GM10248 (cell line): ENCODE results near the gene DPAGT1.

Source experiments
- CTCF ChIA-PET: fragments of 300-600 bp; sonication (Branson Sonifier 250); formaldehyde crosslinking; extraction: SDS; loops from one replicate; lab custom pipeline; 2021; ENCODE audit warnings: antibody characterized with exemption; lab: Yijun Ruan, JAX
- POLR2A ChIA-PET: fragments of 350-650 bp; sonication (Branson Sonifier 250); formaldehyde crosslinking; extraction: SDS; loops from one replicate; lab custom pipeline; 2020; ENCODE audit warnings: antibody characterized with exemption; lab: Yijun Ruan, JAX
- DNase-seq: peaks from one replicate; pipeline ENCODE4 v3.0.0; 2012; ENCODE audit errors: extremely low spot score
- TF ChIP-seq, protein P1 (sequence below): IDR thresholded peaks from 2 replicates; pipeline ENCODE4 v1.5.1; 2012; ENCODE audit warnings: mild to moderate bottlenecking, low read depth; ENCODE audit errors: extremely low read depth, missing control alignments, control extremely low read depth

DPAGT1 gene

DNA sequence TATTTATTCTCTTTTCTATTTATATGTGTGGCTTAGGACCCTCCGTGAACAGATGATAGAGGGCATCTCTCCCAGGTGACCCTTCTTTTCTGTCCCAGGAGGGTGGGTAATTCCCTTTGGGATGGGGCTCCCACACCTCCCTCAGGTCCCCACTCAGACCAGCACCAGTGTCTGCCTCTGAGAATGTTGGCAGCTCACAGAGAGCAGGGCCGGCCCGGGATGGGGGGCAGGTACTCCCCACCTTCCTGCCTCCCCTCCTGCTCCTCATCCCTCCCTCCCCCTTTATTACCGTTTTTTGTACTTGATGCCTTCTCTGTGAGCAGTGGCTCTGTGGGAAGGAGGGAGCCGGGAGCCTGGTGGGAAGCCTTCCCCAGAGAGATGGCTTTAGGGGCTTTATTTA, 14.9 kb upstream of the DPAGT1 start:
- no peak for DNase-seq
- CTCF ChIA-PET = interaction anchor here (1.0 to 1.3 kb wide), 3 partner anchors 15 to 90 kb away, joined by 3 read pairs; partner anchors contain the start of genes CBL and DPAGT1
- TF ChIP-seq, protein P1, sequence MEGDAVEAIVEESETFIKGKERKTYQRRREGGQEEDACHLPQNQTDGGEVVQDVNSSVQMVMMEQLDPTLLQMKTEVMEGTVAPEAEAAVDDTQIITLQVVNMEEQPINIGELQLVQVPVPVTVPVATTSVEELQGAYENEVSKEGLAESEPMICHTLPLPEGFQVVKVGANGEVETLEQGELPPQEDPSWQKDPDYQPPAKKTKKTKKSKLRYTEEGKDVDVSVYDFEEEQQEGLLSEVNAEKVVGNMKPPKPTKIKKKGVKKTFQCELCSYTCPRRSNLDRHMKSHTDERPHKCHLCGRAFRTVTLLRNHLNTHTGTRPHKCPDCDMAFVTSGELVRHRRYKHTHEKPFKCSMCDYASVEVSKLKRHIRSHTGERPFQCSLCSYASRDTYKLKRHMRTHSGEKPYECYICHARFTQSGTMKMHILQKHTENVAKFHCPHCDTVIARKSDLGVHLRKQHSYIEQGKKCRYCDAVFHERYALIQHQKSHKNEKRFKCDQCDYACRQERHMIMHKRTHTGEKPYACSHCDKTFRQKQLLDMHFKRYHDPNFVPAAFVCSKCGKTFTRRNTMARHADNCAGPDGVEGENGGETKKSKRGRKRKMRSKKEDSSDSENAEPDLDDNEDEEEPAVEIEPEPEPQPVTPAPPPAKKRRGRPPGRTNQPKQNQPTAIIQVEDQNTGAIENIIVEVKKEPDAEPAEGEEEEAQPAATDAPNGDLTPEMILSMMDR = no peak
- POLR2A ChIA-PET = interaction anchor here (1.1 kb wide), 1 partner anchor 22 kb away, joined by 3 read pairs; a partner anchor contains a TSS

DNA sequence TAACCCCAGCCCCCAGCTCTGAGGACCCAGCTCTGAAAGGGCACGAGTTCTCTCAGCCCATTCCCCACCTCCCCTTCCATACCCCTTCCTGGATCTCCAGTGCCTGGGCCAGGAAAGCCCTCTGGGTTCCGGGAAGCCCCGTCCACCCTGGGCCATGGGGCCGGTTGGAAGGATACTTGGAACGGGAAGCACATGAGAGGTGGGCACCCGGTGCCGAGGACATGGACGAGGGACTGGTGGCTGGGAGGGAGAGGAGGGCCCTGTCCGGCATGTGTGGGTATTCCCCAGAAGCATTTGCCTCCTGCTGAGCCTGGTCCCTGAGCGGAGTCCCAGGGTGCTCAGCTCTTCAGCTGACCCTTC, 14.6 kb upstream of the DPAGT1 start:
- TF ChIP-seq, protein P1 = no peak
- ChIA-PET CTCF (interaction anchor here (1.0 to 1.3 kb wide), 3 partner anchors 14 to 90 kb away, joined by 3 read pairs; partner anchors contain the start of genes CBL and DPAGT1), POLR2A (interaction anchor here (0.6 to 1.1 kb wide), 2 partner anchors 21 to 220 kb away, joined by 3 to 5 read pairs; a partner anchor contains a TSS)
- DNase-seq = no peak

DNA sequence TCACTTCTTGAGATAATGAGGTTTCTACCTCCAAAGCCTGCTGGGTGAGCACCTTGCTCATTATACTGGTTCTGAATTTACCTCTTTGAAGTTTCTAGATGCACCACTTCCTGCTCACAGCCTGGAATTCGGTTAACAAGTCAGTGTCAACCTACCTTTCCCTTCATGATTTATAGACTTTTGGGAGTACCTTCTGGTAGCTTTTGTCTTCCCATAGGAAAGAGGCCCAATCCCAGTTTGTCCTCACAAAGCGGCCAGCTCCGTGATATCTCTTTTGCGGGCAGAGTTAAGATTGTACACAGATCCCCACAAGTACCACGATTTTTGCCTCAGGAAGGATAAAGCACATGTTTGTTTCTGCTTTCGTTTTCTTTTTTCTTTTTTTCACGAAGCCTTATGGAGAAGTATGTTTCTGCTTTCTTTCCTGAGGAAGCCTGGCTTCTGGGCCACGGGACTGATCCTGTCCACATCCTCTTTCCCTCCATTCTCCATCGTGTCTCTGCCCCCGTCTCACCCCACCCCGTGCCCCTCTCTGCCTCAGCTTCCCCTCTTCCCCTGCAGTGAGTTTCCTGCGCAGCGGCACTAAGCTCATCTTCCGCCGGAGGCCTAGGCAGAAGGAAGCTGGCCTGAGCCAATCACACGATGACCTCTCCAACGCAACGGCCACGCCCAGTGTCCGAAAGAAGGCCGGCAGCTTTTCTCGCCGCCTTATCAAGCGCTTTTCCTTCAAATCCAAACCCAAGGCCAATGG, 14.0 kb upstream of the DPAGT1 start:
- ChIA-PET POLR2A (interaction anchor here (0.6 to 1.1 kb wide), 2 partner anchors 21 to 221 kb away, joined by 3 to 5 read pairs; a partner anchor contains a TSS), CTCF (interaction anchor here (1.0 to 1.3 kb wide), 3 partner anchors 14 to 91 kb away, joined by 3 read pairs; partner anchors contain the start of genes CBL and DPAGT1)
- no peak for DNase-seq
- TF ChIP-seq, protein P1 = no peak

DNA sequence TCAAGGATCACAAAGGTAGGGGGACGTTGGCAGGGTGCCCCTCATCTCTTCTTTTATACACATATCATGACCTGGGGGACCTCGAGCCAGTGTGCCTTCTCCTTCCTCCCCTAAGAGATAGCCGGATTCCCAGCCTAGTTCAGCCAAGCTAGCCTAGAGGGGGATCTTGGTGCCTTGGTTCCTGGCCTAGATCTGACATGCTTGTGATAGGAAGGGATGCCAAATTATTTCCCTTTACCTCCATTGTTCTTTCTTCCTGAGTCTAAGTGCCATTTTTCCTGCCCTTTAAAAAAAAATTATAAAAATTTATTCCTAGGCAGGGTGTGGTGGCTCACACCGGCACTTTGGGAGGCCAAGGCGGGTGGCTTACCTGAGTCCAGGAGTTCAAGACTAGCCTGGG, 12.7 kb upstream of the DPAGT1 start:
- ChIA-PET POLR2A (no interaction called here), CTCF (no interaction called here)
- no peak for DNase-seq
- TF ChIP-seq, protein P1 = no peak

DNA sequence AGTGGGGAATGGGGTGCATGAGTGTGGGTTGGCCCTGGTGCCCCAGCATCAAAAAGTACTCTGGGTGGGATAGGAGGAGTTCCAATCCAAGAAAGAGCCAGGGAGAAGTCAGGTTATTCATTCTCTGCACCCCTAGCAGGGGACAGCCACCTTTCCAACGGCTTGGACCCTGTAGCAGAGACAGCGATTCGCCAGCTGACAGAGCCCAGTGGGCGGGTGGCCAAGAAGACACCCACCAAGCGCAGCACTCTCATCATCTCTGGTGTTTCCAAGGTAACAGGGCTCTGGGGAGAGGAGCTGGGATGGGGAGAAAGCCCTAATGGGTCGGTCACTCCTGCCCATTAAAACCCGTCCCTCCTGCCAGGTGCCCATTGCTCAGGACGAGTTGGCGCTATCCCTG, 12.1 kb upstream of the DPAGT1 start:
- no peak for DNase-seq
- POLR2A ChIA-PET = no interaction called here
- CTCF ChIA-PET = no interaction called here
- TF ChIP-seq, protein P1 = no peak

DNA sequence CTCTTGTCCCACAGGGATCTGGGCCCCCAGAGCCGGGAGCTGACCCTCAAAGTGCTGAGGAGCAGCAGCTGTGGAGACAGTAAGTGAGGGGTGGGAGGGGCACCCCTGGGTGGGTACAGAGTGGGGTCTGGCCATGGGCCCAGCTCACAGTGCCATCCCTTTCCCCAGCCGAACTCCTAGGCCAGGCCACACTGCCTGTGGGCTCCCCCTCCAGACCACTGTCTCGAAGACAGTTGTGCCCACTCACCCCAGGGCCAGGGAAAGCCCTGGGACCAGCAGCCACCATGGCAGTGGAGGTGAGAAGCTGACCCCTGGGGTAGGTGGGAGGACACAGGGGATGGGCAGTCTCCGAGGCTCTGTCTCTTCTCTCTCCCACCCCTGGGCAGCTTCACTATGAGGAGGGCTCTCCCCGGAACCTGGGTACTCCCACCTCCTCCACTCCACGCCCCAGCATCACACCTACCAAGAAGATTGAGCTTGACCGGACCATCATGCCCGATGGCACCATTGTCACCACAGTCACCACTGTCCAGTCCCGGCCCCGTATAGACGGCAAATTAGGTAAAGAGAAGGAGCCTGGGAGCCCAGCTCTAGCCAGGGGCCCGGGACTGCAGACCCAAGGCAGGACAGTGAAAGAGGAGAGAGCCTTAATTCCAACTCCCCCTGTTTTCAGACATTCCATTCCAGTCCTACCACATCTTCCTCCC, 10.8 kb upstream of the DPAGT1 start:
- CTCF ChIA-PET = interaction anchor here (0.7 to 2.4 kb wide), 8 partner anchors 9 to 226 kb away, joined by 3 to 15 read pairs (median 6); partner anchors contain the start of gene HINFP
- POLR2A ChIA-PET = interaction anchor here (0.6 to 1.2 kb wide), 3 partner anchors 10 to 206 kb away, joined by 3 to 4 read pairs (median 4); partner anchors contain the start of gene DPAGT1
- DNase-seq = no peak
- TF ChIP-seq, protein P1 = no peak
